HG02870 (cell line): ENCODE data around the gene GAGE12G.
"Not testable (repeated sequence)": the region's sequence is repeated elsewhere in the genome, so short reads cannot be mapped to it uniquely, and the experiment has no call there.

ENCODE experiments used
- ATAC-seq: cut with Tn5 transposase; IDR thresholded peaks from one replicate; pipeline ENCODE4 v1.9.1; 2021; ENCODE audit warnings: mild to moderate bottlenecking, moderate library complexity; ENCODE audit not compliant: unreplicated experiment

Gene GAGE12G, protein sequence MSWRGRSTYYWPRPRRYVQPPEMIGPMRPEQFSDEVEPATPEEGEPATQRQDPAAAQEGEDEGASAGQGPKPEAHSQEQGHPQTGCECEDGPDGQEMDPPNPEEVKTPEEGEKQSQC

DNA sequence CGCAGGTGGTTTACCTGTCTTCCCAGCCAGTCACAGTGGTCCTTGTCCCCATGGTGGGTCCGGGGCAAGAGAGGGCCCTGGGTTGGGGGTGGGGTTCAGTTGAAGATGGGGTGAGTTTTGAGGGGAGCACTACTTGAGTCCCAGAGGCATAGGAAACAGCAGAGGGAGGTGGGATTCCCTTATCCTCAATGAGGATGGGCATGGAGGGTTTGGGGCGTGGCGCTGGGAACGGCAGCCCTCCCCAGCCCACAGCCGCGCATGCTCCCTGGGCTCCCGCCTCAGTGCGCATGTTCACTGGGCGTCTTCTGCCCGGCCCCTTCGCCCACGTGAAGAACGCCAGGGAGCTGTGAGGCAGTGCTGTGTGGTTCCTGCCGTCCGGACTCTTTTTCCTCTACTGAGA is at the start of gene GAGE12G:
Gene GAGE12G, plus strand, starts transcription at position 301 of the 400 bp plus-strand sequence. CDS start 1,155 bp downstream, outside the sequence.
- not testable (repeated sequence) for ATAC-seq

DNA sequence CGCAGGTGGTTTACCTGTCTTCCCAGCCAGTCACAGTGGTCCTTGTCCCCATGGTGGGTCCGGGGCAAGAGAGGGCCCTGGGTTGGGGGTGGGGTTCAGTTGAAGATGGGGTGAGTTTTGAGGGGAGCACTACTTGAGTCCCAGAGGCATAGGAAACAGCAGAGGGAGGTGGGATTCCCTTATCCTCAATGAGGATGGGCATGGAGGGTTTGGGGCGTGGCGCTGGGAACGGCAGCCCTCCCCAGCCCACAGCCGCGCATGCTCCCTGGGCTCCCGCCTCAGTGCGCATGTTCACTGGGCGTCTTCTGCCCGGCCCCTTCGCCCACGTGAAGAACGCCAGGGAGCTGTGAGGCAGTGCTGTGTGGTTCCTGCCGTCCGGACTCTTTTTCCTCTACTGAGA is 38.3 kb upstream of the GAGE12G start, which contains the start of gene GAGE12C:
Gene GAGE12C, plus strand, starts transcription at position 301 of the 400 bp plus-strand sequence. CDS start 1,155 bp downstream, outside the sequence.
- not testable (repeated sequence) for ATAC-seq

DNA sequence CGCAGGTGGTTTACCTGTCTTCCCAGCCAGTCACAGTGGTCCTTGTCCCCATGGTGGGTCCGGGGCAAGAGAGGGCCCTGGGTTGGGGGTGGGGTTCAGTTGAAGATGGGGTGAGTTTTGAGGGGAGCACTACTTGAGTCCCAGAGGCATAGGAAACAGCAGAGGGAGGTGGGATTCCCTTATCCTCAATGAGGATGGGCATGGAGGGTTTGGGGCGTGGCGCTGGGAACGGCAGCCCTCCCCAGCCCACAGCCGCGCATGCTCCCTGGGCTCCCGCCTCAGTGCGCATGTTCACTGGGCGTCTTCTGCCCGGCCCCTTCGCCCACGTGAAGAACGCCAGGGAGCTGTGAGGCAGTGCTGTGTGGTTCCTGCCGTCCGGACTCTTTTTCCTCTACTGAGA is 28.8 kb upstream of the GAGE12G start, which contains the start of gene GAGE12D:
Gene GAGE12D, plus strand, starts transcription at position 301 of the 400 bp plus-strand sequence. CDS start 1,155 bp downstream, outside the sequence.
- ATAC-seq, result not testable (repeated sequence)

DNA sequence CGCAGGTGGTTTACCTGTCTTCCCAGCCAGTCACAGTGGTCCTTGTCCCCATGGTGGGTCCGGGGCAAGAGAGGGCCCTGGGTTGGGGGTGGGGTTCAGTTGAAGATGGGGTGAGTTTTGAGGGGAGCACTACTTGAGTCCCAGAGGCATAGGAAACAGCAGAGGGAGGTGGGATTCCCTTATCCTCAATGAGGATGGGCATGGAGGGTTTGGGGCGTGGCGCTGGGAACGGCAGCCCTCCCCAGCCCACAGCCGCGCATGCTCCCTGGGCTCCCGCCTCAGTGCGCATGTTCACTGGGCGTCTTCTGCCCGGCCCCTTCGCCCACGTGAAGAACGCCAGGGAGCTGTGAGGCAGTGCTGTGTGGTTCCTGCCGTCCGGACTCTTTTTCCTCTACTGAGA is 19.2 kb upstream of the GAGE12G start, which contains the start of gene GAGE12E:
Gene GAGE12E, plus strand, starts transcription at position 301 of the 400 bp plus-strand sequence. CDS start 1,155 bp downstream, outside the sequence.
- not testable (repeated sequence) for ATAC-seq

DNA sequence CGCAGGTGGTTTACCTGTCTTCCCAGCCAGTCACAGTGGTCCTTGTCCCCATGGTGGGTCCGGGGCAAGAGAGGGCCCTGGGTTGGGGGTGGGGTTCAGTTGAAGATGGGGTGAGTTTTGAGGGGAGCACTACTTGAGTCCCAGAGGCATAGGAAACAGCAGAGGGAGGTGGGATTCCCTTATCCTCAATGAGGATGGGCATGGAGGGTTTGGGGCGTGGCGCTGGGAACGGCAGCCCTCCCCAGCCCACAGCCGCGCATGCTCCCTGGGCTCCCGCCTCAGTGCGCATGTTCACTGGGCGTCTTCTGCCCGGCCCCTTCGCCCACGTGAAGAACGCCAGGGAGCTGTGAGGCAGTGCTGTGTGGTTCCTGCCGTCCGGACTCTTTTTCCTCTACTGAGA is 9.7 kb upstream of the GAGE12G start, which contains the start of gene GAGE12F:
Gene GAGE12F, plus strand, starts transcription at position 301 of the 400 bp plus-strand sequence. CDS start 1,155 bp downstream, outside the sequence.
- ATAC-seq, result not testable (repeated sequence)

DNA sequence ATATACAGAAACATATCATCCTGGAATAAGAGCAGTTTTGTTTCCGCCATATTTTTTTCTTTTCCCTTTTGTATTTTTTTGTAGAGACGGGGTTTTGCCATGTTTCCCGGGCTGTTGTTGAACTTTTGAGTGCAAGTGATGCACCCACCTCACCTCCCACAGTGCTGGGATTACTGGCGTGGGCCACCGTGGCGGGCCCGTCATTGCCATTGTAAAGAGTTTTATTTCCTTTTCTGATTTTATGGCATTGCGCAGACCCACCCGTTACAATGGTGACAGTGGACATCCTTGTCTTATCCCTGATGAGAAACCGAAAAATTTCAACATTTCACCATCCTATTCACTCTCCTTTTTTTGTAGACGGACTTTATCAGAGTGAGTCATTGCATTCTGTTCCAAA is 1.5 kb upstream of the GAGE12G start:
- not testable (repeated sequence) for ATAC-seq

DNA sequence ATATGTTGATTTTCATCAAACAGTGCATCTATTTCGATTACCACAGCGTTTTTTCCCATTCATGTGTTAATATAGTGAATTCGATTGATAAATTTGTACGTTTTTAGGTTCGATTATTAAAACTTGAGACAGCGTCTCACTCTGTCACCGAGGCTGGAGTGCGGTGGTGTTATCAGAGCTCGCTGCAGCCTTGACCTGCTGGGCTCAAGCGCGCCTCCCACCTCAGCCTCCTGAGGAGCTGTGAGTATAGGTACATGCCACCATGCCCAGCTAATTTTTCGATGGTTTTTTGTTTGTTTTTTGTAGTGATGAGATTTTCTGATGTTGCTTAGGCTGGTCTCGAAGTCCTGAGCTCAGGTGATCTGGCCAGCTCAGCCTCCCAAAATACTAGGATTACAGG is 1.0 kb upstream of the GAGE12G start:
- ATAC-seq, result not testable (repeated sequence)

DNA sequence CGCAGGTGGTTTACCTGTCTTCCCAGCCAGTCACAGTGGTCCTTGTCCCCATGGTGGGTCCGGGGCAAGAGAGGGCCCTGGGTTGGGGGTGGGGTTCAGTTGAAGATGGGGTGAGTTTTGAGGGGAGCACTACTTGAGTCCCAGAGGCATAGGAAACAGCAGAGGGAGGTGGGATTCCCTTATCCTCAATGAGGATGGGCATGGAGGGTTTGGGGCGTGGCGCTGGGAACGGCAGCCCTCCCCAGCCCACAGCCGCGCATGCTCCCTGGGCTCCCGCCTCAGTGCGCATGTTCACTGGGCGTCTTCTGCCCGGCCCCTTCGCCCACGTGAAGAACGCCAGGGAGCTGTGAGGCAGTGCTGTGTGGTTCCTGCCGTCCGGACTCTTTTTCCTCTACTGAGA is 9.4 kb downstream of the GAGE12G start, which contains the start of gene GAGE12H:
Gene GAGE12H, plus strand, starts transcription at position 301 of the 400 bp plus-strand sequence. CDS start 1,155 bp downstream, outside the sequence.
- not testable (repeated sequence) for ATAC-seq

DNA sequence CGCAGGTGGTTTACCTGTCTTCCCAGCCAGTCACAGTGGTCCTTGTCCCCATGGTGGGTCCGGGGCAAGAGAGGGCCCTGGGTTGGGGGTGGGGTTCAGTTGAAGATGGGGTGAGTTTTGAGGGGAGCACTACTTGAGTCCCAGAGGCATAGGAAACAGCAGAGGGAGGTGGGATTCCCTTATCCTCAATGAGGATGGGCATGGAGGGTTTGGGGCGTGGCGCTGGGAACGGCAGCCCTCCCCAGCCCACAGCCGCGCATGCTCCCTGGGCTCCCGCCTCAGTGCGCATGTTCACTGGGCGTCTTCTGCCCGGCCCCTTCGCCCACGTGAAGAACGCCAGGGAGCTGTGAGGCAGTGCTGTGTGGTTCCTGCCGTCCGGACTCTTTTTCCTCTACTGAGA is 19.0 kb downstream of the GAGE12G start, which contains the start of gene GAGE2A:
Gene GAGE2A, plus strand, starts transcription at position 301 of the 400 bp plus-strand sequence. CDS start 1,155 bp downstream, outside the sequence.
- not testable (repeated sequence) for ATAC-seq

DNA sequence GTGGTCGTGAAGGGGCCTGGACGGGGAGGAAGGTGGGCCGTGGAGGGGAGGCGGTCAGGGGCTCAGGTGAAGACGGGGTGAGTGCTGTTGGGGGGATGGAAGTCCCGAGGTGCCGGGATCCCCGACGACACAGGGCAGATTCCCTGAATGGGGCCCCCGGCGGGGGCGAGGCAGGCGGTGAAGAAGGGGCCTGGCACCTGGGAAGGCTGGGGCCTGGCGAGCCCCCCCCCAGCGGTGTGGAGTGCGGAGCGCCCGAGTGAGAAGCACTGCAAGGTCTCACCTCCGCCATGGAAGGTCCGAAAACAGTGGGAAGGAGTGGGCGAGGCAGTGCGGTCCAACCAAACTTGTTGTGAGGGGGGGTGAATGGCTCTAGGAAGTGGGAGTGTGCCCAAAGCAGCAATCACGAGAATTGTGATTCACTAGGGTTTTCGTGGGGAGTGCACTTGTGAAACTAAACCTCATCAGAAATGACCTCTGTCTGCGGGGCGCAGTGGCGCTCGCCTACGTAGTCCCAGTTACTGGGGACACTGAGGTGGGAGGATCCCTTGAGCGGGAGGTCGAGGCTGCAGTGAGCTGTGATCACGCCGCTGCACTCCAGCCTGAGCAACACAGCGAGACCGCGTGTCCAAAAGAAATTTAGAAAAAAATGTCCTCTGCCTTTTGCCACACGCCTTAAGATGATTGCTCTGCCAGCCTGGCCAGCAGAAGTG is 19.7 kb downstream of the GAGE12G start:
- ATAC-seq, result not testable (repeated sequence)

DNA sequence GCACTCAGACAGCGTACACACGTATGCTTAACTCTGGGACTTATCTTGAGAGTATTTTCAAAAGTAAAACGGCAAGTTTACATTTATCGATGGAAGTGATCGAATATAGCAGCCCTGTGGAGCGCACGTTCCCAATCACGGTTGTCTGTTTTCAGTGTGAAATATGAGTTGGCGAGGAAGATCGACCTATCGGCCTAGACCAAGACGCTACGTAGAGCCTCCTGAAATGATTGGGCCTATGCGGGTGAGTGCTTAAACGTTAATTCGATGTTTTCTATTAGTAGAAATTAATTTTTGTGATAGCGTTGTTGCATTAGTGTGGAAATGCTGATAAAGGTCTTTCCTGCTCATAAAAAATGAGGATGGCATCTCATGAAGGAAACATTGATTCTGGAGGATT is 20.3 kb downstream of the GAGE12G start:
- not testable (repeated sequence) for ATAC-seq

DNA sequence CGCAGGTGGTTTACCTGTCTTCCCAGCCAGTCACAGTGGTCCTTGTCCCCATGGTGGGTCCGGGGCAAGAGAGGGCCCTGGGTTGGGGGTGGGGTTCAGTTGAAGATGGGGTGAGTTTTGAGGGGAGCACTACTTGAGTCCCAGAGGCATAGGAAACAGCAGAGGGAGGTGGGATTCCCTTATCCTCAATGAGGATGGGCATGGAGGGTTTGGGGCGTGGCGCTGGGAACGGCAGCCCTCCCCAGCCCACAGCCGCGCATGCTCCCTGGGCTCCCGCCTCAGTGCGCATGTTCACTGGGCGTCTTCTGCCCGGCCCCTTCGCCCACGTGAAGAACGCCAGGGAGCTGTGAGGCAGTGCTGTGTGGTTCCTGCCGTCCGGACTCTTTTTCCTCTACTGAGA is 28.5 kb downstream of the GAGE12G start, which contains the start of gene GAGE1:
Gene GAGE1, plus strand, starts transcription at position 301 of the 400 bp plus-strand sequence. CDS start 1,155 bp downstream, outside the sequence.
- not testable (repeated sequence) for ATAC-seq

DNA sequence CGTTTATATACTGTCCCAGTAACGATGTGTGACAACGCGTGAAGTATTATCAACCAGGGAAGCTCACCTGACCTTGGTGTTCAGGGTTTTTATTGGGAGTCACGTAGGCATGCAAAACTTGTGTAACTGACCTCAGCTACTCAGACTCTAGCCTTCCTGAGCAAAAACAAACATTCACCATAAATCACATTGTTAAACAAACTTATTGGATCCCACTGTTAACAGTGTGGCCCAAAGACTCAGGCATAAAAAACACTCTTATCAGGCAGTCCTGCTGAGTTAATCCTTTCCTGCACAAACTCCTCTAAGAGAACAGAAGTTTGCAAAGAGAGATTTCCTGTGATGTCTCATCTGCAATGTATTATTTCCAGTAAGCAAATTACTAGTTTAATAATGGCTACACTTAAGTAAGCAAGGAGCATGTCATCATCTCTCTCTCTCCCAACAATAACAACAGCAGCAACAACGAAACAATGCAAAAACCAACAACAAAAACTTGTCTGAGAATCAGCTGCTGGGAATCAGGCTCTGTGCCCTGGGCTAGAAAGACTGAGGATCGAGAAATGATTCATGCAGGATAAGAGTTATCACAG is 40.6 kb downstream of the GAGE12G start:
- no peak for ATAC-seq

DNA sequence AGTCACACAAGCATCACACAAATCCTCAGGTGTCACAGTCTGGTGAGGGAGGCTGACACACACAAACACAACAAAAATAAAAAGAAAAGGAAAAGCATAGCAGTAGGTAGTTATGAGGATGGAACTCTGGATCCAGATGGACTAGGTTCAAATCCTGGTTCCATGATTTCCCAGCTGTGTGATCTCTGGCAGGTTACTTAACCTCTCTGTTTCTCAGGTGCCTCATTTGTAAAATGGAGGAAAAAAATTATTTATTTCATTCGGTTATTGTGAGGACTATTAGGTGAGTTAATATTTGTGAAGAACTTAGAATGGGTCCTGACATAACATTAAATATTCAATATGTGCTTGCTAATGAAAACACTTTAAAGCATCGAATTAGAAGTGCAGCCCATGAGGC is 48.4 kb downstream of the GAGE12G start:
- no peak for ATAC-seq
